ENCODE results near the gene KRTAP29-1.

KRTAP29-1 gene

GRCh38 chr17:41331606-41332005, 29.0 kb upstream of the KRTAP29-1 start (continued):
- no peak for TF ChIP-seq TOX (CRISPR knock-in tag; IDR thresholded peaks at IDR 0.05; ENCODE audit: borderline replicate concordance)
- TF ChIP-seq ZFP30 (CRISPR knock-in tag; IDR thresholded peaks at IDR 0.05): no peak
- TF ChIP-seq TCF4 (CRISPR knock-in tag; IDR thresholded peaks at IDR 0.05; ENCODE audit: borderline replicate concordance): no peak
- no peak for TF ChIP-seq RARB (CRISPR knock-in tag; IDR thresholded peaks at IDR 0.05)
- no peak for TF ChIP-seq ESRRG (CRISPR knock-in tag; IDR thresholded peaks at IDR 0.05)
- no peak for TF ChIP-seq GLIS3 (CRISPR knock-in tag; IDR thresholded peaks at IDR 0.05)
- no peak for TF ChIP-seq SNAI2 (CRISPR knock-in tag; IDR thresholded peaks at IDR 0.05)
- TF ChIP-seq ZNF70 (CRISPR knock-in tag; IDR thresholded peaks at IDR 0.05): no peak
- TF ChIP-seq ISL1 (CRISPR knock-in tag; IDR thresholded peaks at IDR 0.05): no peak

DNA sequence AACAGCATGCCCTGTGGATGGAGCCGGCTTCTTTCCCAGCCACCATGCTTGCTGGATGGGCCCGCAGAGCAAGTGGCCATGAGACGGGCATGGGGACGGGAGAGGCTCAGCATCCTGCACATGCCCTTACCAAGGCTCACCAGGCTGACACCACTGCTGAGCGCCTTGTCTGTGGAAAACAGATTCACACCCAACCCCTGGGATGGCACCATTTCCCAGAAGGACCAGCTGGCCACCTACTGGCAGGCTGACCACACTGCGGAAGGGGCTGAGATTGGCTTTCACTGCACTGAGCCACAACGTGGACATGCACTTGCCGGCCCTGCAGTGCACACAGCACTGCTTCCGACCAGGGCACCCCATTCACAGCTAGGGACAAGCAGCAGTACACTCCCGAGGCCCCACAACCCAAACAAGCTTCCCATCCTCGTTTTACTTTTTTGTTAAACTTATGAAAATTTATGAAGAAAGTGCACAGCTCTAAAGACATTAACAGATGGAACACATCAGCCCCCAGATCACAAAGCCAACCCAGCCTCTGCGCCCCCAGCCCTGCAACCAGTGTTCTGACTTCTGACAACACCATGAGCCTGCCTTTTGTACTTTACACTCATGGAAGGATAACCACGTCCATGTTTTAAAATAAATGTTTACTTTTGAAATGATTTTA, 26.8 kb upstream of the KRTAP29-1 start:
- peak; percentile 91 for ATAC-seq
- no peak for TF ChIP-seq TCF4 (CRISPR knock-in tag; IDR thresholded peaks at IDR 0.05; ENCODE audit: borderline replicate concordance)
- TF ChIP-seq, protein P1, sequence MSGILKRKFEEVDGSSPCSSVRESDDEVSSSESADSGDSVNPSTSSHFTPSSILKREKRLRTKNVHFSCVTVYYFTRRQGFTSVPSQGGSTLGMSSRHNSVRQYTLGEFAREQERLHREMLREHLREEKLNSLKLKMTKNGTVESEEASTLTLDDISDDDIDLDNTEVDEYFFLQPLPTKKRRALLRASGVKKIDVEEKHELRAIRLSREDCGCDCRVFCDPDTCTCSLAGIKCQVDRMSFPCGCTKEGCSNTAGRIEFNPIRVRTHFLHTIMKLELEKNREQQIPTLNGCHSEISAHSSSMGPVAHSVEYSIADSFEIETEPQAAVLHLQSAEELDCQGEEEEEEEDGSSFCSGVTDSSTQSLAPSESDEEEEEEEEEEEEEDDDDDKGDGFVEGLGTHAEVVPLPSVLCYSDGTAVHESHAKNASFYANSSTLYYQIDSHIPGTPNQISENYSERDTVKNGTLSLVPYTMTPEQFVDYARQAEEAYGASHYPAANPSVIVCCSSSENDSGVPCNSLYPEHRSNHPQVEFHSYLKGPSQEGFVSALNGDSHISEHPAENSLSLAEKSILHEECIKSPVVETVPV (CRISPR knock-in tag; IDR thresholded peaks at IDR 0.05): no peak
- no peak for TF ChIP-seq GLIS3 (CRISPR knock-in tag; IDR thresholded peaks at IDR 0.05)
- no peak for TF ChIP-seq ZNF70 (CRISPR knock-in tag; IDR thresholded peaks at IDR 0.05)
- no peak for TF ChIP-seq ZC3H10 (CRISPR knock-in tag; IDR thresholded peaks at IDR 0.05)
- TF ChIP-seq CREB5 (CRISPR knock-in tag; IDR thresholded peaks at IDR 0.05; ENCODE audit: low read depth): no peak
- TF ChIP-seq ARNTL (CRISPR knock-in tag; IDR thresholded peaks at IDR 0.05; ENCODE audit: borderline replicate concordance, low read depth): no peak
- TF ChIP-seq, protein P2, sequence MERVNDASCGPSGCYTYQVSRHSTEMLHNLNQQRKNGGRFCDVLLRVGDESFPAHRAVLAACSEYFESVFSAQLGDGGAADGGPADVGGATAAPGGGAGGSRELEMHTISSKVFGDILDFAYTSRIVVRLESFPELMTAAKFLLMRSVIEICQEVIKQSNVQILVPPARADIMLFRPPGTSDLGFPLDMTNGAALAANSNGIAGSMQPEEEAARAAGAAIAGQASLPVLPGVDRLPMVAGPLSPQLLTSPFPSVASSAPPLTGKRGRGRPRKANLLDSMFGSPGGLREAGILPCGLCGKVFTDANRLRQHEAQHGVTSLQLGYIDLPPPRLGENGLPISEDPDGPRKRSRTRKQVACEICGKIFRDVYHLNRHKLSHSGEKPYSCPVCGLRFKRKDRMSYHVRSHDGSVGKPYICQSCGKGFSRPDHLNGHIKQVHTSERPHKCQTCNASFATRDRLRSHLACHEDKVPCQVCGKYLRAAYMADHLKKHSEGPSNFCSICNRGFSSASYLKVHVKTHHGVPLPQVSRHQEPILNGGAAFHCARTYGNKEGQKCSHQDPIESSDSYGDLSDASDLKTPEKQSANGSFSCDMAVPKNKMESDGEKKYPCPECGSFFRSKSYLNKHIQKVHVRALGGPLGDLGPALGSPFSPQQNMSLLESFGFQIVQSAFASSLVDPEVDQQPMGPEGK (CRISPR knock-in tag; IDR thresholded peaks at IDR 0.05; ENCODE audit: borderline replicate concordance): no peak
- no peak for TF ChIP-seq RARB (CRISPR knock-in tag; IDR thresholded peaks at IDR 0.05)
- no peak for TF ChIP-seq ZNF565 (CRISPR knock-in tag; conservative IDR thresholded peaks at IDR 0.05; ENCODE audit: low read depth)
- TF ChIP-seq, protein P3, sequence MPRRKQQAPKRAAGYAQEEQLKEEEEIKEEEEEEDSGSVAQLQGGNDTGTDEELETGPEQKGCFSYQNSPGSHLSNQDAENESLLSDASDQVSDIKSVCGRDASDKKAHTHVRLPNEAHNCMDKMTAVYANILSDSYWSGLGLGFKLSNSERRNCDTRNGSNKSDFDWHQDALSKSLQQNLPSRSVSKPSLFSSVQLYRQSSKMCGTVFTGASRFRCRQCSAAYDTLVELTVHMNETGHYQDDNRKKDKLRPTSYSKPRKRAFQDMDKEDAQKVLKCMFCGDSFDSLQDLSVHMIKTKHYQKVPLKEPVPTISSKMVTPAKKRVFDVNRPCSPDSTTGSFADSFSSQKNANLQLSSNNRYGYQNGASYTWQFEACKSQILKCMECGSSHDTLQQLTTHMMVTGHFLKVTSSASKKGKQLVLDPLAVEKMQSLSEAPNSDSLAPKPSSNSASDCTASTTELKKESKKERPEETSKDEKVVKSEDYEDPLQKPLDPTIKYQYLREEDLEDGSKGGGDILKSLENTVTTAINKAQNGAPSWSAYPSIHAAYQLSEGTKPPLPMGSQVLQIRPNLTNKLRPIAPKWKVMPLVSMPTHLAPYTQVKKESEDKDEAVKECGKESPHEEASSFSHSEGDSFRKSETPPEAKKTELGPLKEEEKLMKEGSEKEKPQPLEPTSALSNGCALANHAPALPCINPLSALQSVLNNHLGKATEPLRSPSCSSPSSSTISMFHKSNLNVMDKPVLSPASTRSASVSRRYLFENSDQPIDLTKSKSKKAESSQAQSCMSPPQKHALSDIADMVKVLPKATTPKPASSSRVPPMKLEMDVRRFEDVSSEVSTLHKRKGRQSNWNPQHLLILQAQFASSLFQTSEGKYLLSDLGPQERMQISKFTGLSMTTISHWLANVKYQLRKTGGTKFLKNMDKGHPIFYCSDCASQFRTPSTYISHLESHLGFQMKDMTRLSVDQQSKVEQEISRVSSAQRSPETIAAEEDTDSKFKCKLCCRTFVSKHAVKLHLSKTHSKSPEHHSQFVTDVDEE (CRISPR knock-in tag; IDR thresholded peaks at IDR 0.05): no peak

DNA sequence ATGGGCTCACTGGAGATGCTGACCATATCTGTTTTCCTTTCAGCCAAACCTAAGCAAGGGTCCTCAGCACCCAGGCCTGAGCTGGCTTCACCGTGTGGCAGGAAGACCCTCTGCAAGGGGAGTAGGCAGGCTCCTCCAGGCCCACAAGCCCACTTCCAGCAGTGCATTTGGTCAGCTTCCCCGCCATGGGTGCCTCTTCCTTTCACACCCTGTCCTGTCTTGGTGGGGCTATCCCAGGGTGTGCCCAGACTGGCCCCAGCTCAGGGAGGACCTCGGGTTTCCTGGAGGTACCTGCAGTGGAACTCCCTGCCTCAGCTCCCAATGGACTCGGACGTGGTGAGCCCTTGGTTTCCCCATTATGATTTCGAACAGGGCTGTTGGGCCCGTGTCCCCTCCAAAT, 25.6 kb upstream of the KRTAP29-1 start:
- TF ChIP-seq, protein P3 (CRISPR knock-in tag; IDR thresholded peaks at IDR 0.05): no peak
- no peak for ATAC-seq
